SKM-1 (cell line): ENCODE results near the gene SEL1L2.
A peak's percentile ranks its signal among the peaks of the same experiment; 100 is the strongest.

Experiments used
- DNase-seq: peaks from one replicate; lab custom pipeline; 2025; ENCODE audit not compliant: unreplicated experiment; lab: John Stamatoyannopoulos, UW

SEL1L2 gene

GRCh38 chr20:13819885-13820645 is 170.3 kb downstream of the SEL1L2 start:
- DNase-seq = peak; percentile 1

GRCh38 chr20:13817342-13817741 is 173.1 kb downstream of the SEL1L2 start:
- DNase-seq = no peak

- no peak for DNase-seq
Observed at GRCh38 chr20:13816757-13817156, 173.7 kb downstream of the SEL1L2 start.

DNA sequence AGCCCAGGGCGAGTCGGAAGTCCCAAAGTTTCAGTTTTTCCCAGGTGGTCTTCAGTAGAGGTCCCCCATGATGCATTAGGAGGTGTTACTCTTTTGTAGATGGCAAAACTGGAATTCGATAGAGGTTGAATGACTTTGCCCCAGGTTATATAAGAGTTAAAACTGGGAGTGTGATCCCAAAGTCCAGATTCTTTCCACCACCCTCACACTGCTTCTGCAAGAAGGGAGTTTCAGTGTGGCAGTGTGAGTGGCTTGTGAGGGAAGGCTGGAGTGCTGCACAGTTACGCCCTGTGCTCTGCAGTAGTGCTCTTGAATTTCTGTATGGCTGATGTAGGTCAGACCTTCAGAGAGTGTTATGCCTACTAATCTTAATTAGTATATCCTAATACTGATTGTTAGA is 175.7 kb downstream of the SEL1L2 start:
- no peak for DNase-seq

- DNase-seq = no peak
Observed at GRCh38 chr20:13813910-13814309, 176.5 kb downstream of the SEL1L2 start.

GRCh38 chr20:13810446-13810845 is 180.0 kb downstream of the SEL1L2 start:
- DNase-seq = no peak

DNA sequence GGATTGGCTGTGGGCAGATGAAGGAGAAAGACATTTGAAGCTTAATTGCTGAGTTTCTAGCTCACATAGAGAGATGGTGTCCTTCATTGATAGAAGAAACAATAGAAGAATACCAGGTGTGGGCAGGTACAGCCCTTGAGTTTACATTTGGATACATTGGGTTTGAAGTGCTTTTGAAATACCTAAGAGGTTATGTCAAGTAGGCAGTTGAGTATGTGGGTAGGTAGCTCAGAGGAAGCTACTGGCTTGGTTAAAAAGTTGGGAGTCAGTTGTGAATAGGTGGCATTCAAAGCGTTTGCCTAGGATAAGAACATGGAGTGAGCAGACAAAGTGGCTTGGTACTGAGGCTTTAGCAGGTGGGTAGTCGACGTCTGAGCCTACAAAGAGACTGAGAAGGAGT is 180.6 kb downstream of the SEL1L2 start:
- DNase-seq = no peak

- no peak for DNase-seq
Observed at GRCh38 chr20:13809373-13809772, 181.0 kb downstream of the SEL1L2 start.

DNA sequence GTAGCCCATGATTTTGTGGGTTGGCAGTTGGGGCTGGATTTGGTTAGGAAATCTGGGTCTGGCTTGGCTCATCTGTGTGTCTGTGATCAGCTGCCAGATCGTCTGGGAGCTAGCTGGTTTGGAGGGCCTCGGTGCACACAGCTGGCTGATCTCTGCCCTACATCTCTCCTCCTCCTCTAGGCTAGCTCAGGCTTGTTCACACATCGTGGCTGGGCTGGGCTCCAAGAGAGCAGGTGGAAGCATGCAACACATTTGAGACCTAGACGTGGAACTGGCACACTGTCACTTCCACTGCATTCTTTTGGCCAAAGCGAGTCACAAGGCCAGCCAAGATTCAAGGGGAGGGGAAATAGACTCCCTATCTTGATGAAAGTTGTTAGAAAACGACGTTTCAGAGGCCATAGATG is 189.7 kb downstream of the SEL1L2 start:
- DNase-seq = no peak

GRCh38 chr20:13799974-13800373 is 190.4 kb downstream of the SEL1L2 start:
- DNase-seq = no peak
